GM18861 (cell line): ENCODE measurements around the gene LIN9.
"Not testable (repeated sequence)": the region's sequence is repeated elsewhere in the genome, so short reads cannot be mapped to it uniquely, and the experiment has no call there.

Source experiments
- ATAC-seq: cut with Tn5 transposase; IDR thresholded peaks from one replicate; pipeline ENCODE4 v1.9.1; 2021; ENCODE audit not compliant: unreplicated experiment

The LIN9 gene

GRCh38 chr1:226276077-226276682 is 32.8 kb downstream of the LIN9 start:
- no peak for ATAC-seq

- no peak for ATAC-seq
These were observed 34.8 kb downstream of the LIN9 start for GRCh38 chr1:226274138-226274537.

- ATAC-seq: not testable (repeated sequence)
These were observed 36.6 kb downstream of the LIN9 start for GRCh38 chr1:226272233-226272902.

- ATAC-seq: no peak
These were observed 40.4 kb downstream of the LIN9 start for GRCh38 chr1:226268421-226269124.

- no peak for ATAC-seq
These were observed 47.1 kb downstream of the LIN9 start for GRCh38 chr1:226261818-226262217.

GRCh38 chr1:226255380-226255779 is 53.6 kb downstream of the LIN9 start:
- no peak for ATAC-seq

- no peak for ATAC-seq
These were observed 55.0 kb downstream of the LIN9 start for GRCh38 chr1:226253933-226254332.

- not testable (repeated sequence) for ATAC-seq
These were observed 56.1 kb downstream of the LIN9 start for GRCh38 chr1:226252841-226253240.

GRCh38 chr1:226250511-226250910 is 58.5 kb downstream of the LIN9 start:
- ATAC-seq: no peak

GRCh38 chr1:226248796-226249195 is 60.2 kb downstream of the LIN9 start:
- ATAC-seq: no peak

GRCh38 chr1:226248091-226248490 is 60.9 kb downstream of the LIN9 start:
- ATAC-seq: no peak

- no peak for ATAC-seq
These were observed 69.5 kb downstream of the LIN9 start for GRCh38 chr1:226239421-226239820.

GRCh38 chr1:226236826-226237225 is 72.1 kb downstream of the LIN9 start:
- no peak for ATAC-seq

- ATAC-seq: no peak
These were observed 75.2 kb downstream of the LIN9 start for GRCh38 chr1:226233806-226234205.

- ATAC-seq: peak; percentile 74
These were observed 75.7 kb downstream of the LIN9 start for GRCh38 chr1:226233293-226233692.

- ATAC-seq: no peak
These were observed 82.4 kb downstream of the LIN9 start for GRCh38 chr1:226226601-226227000.

GRCh38 chr1:226223786-226224244 is 85.1 kb downstream of the LIN9 start:
- peak; percentile 57 for ATAC-seq

GRCh38 chr1:226223157-226223785 is 85.7 kb downstream of the LIN9 start, which contains the start of gene MIXL1:
Gene MIXL1 (plus strand): TSS chr1:226223664. CDS start chr1:226223682, 18 bp downstream.
- peak; percentile 30 for ATAC-seq

GRCh38 chr1:226222686-226223085 is 86.3 kb downstream of the LIN9 start:
- ATAC-seq: no peak

- ATAC-seq: no peak
These were observed 88.3 kb downstream of the LIN9 start for GRCh38 chr1:226220473-226221189.

- no peak for ATAC-seq
These were observed 91.7 kb downstream of the LIN9 start for GRCh38 chr1:226217273-226217672.
